ENCODE measurements around the gene DEFB132.

Gene DEFB132

DNA sequence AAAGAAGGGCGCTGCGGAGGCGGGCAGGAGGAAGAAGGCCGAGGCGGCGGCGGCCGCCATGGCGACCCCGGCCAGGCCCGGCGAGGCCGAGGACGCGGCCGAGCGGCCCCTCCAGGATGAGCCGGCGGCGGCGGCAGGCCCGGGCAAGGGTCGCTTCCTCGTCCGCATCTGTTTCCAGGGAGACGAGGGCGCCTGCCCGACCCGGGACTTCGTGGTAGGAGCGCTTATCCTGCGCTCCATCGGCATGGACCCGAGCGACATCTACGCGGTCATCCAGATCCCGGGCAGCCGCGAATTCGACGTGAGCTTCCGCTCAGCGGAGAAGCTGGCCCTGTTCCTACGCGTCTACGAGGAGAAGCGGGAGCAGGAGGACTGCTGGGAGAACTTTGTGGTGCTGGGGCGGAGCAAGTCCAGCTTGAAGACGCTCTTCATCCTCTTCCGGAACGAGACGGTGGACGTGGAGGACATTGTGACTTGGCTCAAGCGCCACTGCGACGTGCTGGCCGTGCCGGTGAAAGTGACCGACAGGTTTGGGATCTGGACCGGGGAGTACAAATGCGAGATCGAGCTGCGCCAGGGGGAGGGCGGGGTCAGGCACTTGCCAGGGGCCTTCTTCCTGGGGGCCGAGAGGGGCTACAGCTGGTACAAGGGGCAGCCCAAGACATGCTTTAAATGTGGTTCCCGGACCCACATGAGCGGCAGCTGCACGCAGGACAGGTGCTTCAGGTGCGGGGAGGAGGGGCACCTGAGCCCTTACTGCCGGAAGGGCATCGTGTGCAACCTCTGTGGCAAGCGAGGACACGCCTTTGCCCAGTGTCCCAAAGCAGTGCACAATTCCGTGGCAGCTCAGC is 40.6 kb downstream of the DEFB132 start:
- DNase-seq: peak; percentile 72

DNA sequence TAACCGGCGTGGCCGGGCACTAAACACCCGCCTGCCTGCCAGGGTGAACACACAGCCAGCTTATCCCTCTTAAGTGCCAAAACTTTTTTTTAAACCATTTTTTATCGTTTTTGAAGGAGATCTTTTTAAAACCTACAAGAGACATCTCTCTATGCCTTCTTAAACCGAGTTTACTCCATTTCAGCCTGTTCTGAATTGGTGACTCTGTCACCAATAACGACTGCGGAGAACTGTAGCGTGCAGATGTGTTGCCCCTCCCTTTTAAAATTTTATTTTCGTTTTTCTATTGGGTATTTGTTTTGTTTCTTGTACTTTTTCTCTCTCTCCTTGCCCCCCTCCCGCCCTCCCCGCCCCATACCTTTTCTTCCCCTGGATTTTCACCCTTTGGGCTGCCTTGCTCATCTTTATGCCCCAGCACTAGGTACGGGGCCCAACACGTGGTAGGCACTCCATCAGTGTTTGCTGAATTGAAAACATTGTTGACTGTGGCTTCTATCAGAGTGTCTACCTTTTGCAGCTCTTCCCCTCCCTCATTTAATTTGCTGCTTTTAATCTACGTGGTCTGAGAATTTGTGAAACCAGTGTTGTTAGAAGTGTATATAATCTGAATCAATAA is 41.4 kb downstream of the DEFB132 start:
- no peak for DNase-seq

DNA sequence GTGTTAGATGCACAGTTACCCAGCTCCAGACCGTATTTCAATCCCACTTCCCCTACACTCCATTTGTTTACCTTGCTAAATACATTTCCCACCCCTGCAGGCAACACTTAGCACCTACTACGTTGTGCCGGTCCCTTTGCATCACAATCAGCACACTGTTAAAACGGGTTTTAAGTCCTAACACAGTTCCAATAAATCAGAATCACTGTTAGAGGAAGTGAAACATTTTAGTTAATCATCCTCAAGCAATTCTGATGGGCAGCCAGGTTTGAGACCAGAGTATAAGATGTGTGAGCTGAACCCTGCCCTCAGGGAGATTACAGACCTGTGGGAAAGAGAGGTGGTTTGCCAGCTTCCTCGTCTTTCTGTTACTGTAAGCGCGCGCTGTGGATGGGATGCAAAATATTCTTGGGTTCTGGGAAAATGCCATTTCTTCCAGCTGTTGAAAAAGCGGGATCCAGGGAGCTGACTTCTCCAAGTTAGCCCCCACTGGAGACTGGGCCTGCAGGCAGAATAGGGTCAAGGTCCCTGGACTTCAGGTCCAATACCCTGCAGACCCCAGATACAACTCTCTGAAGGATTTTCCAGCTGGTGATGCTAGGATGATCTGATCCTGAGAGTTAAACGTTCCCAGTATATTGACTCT is 42.9 kb downstream of the DEFB132 start:
- DNase-seq: no peak

DNA sequence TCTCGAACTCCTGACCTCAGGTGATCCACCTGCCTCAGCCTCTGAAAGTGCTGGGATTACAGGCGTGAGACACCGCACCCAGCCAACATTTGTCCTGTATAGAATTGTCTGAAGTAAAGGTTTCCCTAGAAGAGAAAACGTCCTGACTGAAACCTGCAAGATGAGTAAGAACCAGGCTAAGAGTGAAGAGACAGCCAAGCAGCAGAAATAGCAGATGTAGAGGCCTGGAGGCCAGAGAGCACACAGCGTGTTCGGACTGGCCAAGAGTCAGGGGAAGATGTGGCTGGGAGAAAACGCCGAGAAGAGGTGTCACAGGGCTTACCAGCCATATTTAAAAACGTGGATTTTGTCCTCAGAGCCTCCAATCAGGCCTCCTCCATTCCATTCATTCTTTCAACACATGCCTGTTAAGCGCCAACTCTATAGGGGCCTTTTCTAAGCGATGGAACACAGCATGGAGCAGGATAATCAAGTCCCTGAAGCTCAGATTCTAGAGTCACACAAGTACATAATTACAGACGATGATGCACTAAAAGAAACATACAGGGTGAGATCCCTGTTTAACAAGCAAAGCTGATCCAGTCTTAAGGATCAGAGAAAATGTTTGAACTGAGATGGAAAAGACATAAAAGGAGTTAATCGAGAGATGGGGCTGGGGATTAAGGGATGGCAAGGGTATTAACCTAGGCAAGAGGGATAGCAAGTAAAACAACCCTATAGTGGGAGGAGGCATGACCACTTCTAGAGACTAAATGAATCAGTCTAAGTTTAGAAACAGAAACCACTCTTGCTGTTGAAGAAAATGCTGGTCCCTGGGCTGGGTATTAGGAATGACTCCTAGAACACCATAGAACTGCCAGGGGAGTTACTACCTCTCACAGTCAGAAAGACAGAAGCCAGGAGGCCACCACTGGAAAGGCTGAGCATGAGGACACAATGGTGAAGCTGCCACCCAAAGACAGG is 44.6 kb downstream of the DEFB132 start:
- no peak for DNase-seq

DNA sequence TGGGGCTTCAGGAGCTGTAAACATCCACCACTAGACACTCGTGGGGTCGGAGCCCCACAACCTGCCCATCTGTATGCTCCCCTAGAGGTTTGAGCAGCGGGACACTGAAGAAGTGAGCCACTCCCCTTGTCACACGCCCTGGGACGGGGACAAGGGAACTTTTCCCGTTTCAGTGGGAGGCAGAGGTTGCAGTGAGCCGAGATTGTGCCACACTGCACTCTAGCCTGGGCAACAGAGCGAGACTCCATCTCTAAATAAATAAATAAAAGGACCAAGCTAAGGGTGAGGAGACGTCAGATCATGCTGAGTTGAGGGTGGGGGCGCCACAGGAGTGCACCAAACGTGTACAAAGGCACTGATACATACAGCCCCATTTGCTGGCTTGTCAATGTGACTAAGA is 48.2 kb downstream of the DEFB132 start:
- DNase-seq: no peak

DNA sequence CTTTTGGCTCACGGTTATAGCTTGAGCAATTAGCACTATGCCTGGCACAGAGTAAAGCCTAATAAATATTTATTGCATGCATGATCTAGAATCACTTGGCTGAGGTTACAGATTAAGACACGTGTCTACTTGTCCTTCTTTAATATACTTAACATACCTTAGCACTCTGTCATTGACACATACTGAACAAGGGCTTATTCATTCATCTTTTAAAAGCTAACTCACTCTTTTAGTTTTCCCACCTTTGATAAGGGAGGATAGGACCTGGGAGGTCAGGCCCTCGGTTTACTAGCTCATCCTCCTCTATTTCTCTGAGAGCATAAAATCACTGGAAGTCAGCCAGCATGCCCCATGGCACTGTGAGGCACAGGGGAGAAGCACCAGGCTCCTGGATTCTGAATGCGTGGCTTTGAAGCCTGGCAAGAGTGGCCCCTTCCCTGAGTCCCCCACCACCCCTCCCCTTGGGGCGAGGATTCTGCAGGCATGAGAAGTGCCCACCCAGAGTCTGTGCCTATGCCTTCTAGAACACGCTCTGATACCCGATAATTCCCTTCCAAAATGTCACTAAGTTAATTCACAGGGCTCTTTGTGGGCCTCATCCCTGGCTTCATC is 51.0 kb downstream of the DEFB132 start:
- no peak for DNase-seq

DNA sequence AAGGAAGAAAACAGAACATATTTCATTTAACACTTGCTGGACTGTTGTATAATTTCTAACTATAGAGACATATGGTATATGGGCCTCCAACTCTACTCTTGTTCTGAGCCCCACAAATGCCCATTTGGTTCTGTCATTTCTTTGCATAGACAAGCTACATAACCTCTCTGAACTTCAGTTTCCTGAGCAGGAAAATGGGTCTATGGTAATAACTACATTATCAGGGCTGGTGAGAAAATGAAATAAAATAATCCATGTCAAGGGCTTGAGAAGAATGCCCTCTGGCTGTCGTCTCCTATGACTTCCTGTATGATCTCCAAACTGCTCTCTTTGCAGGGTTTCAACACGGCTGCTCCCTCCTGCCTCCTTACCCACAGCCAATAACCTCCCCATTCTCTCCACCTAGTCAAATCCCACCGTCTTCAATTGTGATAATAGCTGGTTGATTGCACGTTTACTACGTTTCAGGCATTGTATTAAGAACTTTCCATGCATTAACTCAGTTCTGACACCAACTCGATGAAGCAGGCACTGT is 51.8 kb downstream of the DEFB132 start:
- no peak for DNase-seq

DNA sequence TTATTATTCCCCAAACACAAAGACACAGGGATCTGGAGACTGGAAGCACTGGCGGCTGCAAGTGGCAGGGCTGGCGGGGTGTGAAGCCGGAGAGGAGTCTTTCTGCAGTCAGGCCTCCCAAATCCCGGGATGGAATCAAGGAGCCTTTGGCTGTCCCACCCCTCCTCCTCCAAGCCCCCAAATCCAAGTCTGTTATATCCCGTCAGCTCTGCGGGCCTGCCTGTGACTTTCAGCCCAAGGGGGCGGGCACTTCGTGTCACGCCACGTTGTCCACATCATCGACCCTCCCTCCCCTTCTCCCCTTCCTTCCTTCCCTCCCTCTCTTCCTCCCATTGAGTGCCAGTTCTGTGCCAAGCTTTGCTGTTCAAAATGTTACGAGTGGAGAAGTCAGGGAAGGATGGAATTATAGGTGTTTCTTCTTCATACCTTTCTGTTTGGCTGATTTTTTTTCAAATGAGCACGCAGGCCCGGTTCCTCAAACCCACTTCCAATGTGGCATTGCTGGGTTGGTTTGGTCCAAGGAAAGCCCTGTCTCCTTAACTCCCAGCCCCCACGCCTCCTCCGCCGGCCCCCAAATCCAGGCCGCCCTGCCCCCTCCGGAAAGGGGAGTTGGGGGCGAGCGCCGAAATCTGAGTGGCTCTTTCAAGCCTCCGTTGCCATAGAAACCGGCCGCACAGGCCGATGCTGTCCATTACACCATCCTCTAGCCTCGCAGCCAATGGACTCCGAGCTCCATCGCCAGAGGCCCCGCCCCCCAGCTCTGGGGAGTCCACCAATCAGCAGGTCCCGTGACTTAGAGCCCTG is 52.5 kb downstream of the DEFB132 start:
- DNase-seq: peak; percentile 90

DNA sequence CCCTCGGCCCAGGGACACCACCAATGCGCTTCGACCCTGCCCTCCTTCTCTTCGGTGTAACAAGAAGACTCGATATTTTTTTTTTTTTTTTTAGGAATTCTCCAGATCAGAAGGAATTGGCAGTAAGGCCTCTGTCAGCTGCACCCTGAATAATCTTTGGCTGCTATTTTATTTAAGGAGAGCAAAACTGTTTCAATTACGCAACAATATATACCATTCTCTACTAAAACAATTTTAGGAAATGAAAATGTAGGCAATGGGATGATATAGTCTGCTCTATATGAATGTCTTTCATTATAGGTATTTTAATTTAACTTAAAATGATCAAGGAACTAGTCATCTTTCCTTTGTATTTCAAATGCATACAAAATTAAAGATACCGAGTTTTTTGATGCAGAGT is 53.1 kb downstream of the DEFB132 start:
- no peak for DNase-seq

All from NCI-H526 treated with DMSO at 0.1 percent for 48 hours (cell line).